HG03520 (cell line): Measurements from ENCODE around the gene DDX23.

ENCODE experiments used
- ATAC-seq: cut with Tn5 transposase; IDR thresholded peaks from one replicate; pipeline ENCODE4 v1.9.1; 2021; ENCODE audit warnings: mild to moderate bottlenecking, moderate library complexity; ENCODE audit not compliant: unreplicated experiment

Gene DDX23

DNA sequence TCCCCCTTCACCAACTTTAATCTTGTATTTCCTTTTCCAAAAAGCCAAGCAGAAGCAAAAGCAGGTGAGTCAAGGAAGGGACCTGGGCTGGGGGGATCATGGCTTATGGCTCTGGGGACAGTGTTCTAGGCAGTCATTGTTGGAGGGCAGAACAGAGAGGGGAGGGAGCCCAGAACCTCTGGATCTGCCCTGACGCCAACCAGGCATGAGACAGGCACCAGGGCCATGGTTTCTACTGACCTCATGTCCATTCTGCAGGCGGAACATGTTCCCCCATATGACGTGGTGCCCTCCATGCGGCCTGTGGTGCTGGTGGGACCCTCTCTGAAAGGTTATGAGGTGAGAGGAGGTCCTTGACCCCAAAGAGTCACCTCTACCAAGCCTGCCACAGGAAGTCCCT lies 27.1 kb downstream of the DDX23 start:
- no peak for ATAC-seq

DNA sequence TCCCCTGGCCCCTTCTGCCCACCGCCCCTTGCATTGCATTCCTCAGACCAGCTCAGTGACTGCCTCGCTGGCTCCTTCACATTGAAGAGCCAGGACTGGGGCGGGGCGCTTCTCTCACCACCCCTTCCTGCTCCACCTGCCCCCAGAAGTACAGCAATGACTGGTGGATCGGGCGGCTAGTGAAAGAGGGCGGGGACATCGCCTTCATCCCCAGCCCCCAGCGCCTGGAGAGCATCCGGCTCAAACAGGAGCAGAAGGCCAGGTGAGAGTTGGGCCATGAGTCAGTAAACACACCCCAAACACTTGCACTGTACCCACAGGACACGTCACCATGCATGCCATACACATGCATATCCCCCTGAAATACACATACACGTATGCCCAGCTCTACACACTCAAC lies 27.9 kb downstream of the DDX23 start:
- no peak for ATAC-seq

GRCh38 chr12:48823281-48823680 lies 28.7 kb downstream of the DDX23 start:
- ATAC-seq: no peak

DNA sequence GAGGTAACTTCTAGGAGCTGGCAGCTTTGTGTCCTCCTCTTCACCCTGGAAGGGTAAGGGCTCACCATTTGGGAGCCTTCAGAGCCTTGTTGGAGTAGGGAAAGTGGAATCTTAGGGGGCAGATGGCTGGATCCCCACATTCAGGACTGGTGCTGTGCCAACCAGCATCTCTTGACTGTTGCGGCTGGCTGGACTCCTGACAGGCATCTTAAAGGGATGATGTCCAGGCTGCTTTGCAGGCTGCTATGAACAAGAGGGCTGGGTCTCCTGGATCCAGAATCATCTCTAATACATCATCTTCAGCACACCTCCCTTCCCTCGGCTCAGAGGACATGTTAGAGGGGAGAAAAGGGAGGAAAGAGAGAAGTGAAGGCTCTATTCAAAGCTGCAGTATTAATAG lies 29.3 kb downstream of the DDX23 start:
- ATAC-seq: no peak

GRCh38 chr12:48822139-48822538 lies 29.8 kb downstream of the DDX23 start:
- ATAC-seq: no peak

DNA sequence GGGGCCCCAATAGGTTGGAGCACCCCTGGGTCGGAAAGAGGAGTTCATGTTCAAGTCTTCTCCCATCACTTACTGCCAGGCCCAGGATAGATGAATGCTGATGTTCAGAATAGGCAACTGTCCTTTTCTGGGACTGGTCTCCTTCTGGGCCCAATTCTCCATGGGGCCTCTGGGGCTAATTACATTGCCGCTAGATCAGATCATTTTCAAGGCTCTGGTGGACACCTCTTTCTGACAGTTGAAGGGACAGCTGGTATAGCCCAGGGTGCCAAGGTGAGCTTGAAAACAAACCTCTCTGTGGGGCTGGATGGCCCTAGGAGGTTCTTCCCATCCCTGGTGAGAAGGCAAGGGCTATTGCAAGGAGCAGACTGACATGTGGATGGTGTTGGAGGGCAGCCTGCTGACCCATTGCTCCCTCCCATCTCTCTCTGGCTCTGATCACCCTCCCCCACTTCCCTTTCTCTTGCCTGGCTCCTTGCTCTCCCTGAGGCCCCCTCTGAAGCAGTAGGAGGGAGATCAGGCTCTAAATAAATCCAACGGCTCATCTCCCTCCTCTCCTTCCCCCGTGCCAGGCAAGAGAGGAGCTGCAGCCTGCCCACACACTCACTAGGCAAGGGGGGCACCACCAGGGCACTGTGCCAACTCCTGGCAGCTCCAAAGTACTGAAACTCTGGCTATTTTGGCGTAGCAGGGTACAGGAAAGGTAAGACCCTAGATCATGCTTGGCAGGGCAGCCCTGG lies 31.8 kb downstream of the DDX23 start:
- ATAC-seq: no peak

GRCh38 chr12:48818831-48819590 lies 33.0 kb downstream of the DDX23 start:
- ATAC-seq: no peak

DNA sequence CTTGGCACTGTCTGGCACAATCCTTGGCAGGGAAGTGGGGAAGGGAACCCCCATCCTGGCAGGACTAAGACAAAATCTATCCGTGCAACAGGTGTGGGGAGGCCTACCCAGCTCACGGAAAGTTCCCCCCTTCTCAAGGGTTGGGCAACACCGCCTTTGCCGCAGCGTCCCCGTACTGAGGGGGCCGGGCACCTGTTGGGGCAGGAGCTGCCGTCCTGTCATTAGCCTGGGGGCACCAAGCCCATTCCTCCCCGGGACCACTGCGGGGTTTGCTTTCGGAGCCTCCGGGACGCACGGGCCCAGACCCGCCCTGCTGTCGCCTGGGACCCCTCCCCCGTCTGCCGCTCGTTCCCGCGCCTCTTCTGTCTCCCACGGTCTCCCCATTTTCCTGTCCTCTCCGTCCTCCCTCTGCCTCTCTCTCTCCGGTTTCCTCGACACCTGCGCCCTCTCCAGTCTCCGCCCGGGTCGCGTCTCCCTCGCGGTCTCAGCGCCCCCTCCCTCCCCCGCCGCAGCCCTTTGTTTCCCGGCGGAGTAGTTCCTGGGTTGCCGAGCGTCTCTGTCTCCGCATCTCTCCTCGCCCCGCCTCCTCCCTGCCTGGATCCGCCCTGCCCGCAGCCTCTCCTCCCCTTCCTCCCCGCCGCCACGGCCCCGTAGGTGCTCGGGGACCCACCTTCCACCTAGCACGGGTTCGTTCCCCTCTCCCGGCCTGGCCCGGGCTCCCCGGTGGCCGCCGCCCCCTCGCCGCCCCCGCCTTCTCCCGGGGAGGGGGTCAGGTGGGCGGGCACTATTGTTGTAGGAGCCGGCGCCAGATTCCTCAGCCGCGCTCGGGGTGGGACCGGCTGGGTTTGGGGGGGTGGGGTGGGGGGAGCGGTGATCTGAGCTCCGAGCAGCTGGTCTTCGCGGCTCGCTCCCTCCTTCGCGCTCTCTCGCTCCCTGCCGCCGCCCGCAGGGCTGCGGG lies 33.8 kb downstream of the DDX23 start, which contains the start of gene CACNB3:
Gene CACNB3, plus strand, starts transcription at position 624 of the 958 bp plus-strand sequence. CDS start 434 bp downstream, outside the sequence.
- no peak for ATAC-seq

DNA sequence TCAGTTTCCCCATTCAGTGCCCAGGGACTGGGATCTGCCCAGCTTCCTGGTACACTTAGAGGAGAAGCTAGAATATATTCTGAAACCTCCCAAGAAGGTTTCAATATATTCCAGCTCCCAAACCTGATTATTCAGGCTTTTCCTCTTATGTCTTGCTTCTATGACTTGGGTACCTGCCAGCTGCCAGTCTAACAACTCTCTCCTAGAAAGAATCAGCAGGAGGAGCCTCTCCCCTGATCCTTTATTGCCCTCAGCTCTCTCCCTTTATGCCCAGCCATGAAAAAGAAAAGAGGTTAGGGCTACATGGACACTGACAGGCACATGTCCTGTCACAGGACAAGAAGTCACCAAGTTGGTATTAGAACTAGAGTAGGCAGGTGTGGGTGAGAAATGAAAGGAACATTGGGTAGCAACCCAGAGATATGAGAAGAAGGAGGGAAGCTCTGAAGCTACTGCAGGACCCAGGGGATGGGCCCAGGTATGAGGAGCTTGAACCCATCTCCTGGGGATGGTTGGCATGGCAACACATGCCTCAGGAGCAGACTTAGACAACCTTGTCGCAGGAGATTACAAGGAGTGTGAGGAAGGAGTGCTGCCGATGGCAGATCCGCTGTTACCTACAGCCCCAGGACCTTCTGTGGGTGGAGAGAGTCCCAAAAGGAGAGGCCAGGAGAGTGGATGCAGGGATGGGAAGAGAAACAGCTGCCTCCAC lies 35.7 kb downstream of the DDX23 start:
- ATAC-seq: no peak

GRCh38 chr12:48815126-48816110 lies 36.5 kb downstream of the DDX23 start:
- ATAC-seq: no peak

GRCh38 chr12:48814262-48815125 lies 37.5 kb downstream of the DDX23 start:
- peak; percentile 70 for ATAC-seq

- no peak for ATAC-seq
These were observed 38.3 kb downstream of the DDX23 start for GRCh38 chr12:48813465-48814261.

DNA sequence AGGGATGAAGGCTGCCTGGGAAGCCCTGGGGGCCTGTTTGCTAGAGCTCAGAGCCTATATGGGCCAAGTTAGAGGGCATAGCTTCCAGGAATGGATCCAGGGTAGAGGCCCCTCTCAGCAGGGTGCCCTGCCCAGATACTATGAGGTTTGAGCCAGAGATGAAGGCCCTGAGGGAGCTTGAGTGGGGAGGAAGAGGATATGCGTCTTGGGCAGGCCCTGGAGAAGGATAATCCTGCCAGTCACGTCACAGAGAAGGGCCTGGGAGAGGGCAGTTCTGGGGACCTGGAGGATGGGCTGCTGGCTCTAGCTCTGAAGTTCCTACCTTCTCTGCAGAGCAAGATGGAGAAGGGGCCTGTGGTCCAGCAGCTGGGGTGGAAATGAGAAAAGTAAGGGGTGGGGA lies 39.6 kb downstream of the DDX23 start:
- no peak for ATAC-seq

DNA sequence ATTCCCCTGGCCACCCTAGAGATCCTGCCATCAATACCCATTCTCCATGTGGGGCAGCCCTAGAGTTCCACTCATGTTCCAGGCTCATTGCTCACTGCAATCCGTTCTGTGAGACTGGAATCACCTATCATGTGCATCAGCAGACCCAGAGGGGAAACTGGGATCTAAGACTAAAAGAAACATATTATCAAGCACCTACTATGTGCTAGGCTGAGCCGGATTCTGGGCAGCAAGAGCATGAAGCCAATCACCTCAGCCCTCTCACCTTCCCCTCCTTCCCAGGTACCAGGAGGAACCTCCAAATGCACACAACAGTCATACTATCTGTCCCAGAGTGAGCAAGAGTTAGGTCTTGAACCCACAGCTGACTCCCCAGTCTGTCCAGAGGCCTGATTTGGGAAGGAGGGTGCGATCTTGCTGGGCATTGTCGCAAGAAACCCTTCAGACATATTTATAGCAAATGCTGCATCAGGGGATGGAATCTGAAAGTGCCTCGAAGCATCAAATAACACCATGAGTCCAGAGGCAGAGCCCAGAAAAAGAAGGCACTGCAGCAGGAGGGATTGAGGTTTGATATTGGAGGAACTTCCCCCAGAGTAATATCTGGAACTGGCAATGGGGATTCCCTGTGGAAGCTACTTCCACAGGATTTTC lies 40.4 kb downstream of the DDX23 start:
- no peak for ATAC-seq

DNA sequence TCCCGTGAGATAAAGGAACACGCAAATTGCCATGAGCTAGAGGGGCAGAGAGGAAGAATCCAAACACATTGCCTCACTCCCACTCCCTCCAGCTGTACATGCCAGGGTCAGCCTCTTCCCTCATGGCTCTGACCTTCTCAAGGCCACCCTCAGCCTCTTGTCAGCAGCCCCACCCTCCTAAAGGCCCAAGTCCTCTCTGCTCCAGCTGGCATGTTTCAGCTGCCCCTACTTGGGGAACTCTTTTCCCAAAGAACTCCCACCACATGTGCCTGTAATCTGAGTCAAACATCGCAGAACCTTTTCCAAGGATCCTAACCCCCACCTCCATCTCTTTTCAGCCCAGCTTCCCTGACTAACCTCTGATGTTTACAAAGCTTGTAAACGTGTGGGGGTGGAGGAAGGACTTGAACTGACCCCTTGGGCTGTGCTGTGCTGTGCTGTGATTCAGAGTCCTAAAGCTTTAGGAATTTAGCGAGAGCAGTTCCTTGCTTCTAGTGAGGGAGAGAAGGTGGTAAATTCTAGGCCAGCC lies 41.0 kb downstream of the DDX23 start:
- no peak for ATAC-seq

GRCh38 chr12:48807981-48808380 lies 44.0 kb downstream of the DDX23 start:
- ATAC-seq: no peak

GRCh38 chr12:48803675-48804074 lies 48.3 kb downstream of the DDX23 start:
- no peak for ATAC-seq
